Measurements from ENCODE around the gene PPM1E.

The PPM1E gene

DNA sequence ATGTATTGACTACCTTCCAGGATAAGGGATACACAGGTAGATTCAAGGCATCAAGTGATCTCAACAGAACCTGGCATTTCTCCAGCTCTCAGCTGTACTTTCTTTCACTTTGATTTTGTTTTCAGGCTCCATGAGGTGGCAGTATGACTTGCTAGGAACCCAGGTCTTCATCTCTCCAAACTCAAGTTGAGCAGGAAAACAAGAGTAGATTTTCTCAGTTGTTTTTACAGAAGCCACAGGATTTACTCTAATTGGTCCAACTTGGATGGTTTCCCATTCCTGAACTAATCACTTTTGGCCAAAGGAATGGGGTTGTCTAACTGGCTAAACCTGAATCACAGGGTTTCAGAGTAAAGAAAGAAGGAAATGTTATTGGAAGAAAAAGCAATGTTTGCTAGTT is 204.4 kb downstream of the PPM1E start:
- no peak for DNase-seq

DNA sequence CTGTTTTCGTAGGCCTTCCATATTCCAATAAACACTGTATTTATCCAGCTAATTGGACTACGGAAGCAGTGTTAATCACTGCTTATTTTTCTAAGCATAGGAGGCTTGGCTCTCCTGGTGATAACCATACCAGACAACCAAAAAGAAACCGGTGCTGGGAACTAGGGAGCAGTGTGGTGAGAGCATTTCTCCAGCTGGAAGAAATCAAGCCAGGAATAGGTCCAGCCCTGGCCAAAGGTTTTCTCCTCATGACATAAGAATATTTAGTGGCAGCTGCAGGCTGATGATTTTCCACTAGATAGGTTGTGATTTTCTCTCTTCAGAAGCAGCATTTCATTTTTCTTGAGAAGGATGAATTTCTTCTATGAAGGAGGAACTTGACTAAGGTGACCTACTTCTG is 209.6 kb downstream of the PPM1E start:
- no peak for DNase-seq

DNA sequence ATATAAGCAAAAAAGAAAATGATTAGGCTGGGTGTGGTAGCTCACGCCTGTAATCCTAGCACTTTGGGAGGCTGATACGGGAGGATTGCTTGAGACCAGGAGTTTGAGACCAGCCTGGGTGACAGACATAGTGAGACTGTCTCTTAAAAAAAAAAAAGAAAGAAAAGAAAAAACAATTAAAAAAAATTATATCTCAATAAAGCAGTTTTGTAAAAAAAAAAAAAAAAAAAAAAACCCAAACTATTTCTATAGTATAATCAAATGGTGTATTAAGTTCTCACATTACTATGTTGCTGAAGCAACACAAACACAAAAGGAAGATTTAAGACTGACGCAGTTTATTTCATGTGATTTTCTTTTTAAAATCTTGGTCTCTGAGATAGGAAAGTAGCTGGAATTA is 210.6 kb downstream of the PPM1E start:
- no peak for DNase-seq

DNA sequence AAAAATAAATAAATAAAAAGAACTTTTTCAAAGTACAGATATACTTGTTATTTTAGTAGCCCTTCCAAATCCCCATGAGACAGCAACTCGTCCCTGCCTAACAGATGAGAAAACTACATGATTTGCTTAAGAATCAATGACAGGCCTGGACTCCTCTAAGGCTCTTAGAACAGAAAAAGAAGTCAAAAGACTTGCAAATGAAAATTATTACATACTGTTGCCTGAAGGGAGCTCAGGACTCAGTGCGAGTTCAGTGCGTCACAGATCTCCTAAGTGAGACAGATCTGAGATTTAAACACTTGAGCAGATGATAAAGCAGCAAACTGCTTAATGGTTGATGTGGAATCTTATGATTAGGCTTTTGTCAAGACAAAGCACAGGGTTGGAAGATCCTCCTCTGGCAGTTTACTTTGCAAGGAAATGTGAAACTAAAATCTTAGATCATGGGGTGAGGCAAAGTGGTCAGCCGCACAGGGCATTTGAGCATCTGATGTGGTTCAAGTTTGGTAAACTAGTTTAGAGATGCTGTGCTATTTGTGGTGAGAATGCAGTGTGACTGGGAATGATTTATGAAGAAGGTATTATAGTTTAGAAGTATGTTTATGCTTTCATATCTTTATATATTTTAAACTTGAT is 212.9 kb downstream of the PPM1E start:
- no peak for DNase-seq

DNA sequence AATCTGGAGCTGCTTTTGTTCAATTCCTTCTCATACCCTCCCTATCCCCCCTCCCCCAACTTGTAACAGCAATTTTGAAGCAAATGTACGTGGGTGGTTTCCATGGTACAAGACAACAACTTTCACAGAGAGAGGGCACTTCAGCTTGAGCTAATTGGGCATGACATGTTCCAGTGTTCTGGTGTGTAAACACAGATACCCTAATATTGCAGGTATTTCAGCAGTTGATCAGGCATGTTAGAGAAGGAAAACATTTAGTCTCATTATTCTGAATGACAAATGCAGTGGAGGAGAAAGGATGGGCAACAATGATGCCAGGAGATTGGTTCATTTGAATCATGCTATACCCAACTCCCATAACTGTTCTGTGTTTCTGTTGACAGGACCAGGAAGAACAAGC is 213.5 kb downstream of the PPM1E start:
- DNase-seq, result no peak

DNA sequence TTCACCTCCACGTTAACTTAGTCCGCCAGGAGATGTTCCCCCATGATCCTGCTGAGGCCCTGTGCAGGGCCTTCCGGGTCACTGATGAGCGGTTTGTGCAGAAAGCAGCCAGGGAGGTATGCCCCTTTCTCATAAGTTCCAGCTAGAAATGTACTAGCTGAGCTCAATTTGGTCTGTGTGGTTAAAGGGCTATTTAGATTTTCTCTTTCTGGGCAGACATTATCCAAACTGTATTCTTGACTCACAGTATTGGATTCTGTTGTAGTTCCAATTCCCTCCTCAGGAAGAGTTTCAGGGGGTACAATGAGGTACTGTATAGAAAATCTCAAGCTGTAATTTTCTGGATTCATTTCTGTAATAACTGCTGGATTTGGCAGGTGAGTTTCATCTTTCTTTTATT is 214.0 kb downstream of the PPM1E start:
- no peak for DNase-seq

DNA sequence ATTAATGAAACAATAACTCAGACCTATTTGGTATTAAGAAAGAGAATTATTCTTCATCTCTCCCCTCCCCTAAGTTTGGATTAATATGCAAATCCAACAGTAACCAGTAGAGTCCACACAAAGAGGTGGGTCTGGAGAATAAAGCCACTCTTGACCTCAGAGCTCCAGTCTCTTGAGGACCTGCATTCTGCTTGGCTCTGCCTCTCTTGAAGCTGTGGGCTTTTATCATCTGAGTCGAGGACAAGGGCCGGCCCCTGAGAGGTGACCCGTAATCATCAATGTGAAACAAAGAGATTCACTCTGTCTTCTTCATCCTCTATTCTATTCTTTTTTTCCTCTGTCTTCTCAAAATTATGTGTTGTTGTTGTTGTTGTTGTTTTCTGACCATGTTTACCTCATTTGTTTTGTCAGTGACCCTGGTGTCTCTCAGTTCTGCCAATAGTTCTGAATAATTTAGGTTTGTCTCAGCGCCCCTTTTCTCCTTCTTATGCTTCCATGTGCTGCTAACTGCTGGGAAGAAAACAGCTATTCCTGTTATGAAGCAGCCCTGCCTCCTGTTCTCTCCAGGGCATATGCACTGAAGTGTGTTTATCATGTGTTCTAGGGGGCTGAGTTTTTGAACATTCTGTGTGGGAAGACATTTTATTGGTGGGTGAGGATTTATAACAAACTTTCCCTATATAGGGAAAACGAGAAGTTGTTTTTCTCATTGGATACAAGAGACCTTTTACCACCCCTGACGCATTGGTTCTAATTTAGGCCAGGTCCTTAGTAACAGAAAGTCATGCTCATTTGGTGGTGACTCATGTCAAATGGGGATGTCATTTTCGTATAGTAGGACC is 215.2 kb downstream of the PPM1E start:
- DNase-seq, result no peak

DNA sequence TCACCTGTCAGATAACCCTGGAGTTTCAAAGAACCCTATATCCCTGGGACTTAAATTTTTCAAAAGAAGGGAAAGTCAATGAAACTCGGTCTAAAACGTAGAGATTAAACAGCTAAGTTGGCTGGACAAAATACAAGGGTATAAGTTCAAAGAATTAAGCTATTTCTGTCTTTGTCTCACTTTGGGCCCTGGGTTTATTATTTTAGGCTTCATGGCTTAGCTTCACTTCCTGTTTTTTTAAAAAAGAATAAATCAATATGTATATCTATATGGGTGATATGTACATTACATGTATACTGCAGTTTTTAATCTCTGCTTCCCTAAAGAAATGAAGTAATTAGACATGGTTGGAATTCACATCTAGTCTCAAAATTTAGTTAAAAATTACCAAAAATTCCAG is 218.7 kb downstream of the PPM1E start:
- DNase-seq, result no peak

DNA sequence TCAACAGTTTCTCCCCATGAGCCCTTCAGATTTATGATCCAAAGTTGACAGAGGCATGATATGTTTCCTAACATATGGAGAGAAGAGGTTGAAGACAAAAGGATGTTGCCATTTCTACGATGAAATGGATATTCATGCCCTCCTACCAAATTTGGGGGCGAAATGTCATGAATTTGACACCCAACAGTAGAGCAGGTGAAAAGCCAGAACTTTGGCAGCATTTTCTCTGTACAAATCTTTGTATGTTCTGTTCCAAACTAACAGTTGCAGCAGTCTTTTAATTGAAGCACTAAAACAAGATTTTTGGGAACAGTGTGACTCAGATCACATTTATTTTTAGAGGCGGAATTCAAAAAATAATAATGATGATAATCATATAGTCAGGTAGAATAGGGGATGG is 220.9 kb downstream of the PPM1E start:
- DNase-seq, result no peak

DNA sequence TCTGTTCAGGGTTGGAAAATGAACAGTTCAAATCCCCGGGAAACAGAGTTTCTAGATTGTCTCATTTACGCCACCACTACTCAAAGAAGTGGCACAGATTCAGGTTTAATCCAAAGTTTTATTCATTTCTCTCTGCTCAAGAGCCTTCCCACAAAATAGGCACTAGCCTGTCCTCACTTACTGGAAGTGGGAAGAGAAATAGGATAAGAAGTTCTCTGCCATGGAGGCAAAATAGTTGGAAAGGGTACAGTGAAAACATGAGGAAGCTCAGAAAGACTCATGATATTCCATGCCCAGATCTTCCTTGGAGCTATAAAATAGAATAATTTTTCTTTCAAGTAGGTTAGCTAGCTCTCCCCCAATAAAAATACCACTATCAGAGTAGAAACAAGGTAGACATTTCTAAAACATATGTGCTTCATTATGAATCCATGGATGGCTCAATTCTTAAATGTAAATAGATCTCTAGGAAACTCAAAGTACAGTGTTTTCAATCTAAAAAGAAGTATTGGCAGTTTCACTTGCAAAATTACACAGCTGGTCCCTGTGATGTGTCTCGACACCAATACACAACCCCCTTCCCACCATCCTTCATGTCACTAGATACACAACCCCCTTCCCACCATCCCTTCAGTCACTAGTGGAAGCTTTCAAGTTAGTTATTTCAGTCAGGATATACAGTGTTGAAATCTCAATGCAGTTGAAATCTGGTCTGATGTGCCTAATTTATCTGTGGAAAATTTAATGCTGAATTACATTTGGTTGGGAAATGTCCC is 225.2 kb downstream of the PPM1E start:
- DNase-seq, result no peak

DNA sequence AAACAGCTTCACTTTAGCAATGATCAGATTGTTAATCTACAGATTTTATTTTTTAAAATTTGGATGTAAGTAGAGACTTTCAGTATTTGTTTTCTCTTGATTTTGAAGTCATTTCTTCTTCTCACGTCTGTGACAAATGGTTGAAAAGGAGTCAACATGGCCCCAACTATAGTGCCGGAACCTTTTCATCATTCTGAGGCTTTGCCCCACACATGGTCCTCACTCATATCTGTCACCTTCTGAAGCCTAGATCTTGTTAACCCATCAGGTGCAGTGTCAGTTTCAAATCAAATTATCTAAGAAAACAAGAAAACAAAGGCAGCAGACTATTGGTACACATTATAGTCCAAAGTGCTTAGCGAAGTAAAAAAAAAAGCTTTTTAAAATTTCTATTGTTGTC is 227.0 kb downstream of the PPM1E start:
- no peak for DNase-seq

DNA sequence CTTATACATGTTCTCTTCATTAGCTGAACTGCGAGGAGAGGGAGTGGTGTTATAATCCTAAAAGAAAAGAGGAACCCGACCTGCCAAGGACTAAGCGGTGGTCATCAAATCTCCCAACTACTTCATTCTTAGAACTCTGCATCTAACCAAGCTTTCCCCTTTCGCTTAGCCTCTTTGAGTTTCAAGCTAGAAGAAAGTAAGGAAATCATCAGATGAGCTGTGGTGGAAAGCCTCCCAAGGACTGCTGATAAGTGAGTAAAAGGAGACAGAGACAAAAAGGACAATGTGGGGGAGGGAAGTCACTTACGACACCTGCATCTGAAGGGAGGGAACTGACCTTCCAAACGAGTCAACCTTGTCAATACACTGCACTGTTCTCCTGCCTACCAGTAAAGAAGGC is 229.7 kb downstream of the PPM1E start:
- no peak for DNase-seq

DNA sequence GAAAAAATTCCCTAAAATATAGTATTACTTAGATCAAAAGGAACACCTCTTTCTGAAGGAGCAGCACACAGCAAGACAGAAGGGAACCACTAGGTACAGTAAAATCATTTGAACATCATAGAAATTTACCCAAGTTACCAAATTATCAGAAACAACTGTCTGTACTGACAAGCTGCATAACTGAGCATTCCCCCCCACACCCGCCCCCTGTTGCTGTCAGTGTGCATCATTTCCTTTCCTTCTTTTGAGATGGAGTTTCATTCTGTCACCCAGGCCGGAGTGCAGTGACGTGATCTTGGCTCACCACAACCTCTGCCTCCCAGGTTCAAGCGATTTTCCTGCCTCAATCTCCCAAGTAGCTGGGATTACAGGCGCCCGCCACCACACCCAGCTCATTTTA is 230.3 kb downstream of the PPM1E start:
- no peak for DNase-seq

DNA sequence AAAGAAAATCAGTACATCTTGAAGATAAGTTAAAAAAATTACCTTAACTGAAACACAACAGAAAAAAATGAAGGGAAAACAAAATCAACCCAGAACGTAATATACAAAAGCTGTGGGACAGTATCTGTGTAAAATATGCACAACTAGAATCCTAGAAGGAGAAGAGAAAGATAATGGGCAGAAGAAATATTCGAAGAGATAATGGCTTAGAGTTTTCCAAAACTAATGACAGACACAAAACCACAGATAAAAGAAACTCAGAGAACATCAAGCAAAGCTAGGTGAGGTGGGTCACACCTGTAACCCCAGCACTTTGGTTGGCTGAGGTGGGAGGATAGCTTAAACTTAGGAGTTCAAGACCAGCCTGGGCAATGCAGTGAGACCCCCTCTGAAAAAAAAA is 234.0 kb downstream of the PPM1E start:
- no peak for DNase-seq

DNA sequence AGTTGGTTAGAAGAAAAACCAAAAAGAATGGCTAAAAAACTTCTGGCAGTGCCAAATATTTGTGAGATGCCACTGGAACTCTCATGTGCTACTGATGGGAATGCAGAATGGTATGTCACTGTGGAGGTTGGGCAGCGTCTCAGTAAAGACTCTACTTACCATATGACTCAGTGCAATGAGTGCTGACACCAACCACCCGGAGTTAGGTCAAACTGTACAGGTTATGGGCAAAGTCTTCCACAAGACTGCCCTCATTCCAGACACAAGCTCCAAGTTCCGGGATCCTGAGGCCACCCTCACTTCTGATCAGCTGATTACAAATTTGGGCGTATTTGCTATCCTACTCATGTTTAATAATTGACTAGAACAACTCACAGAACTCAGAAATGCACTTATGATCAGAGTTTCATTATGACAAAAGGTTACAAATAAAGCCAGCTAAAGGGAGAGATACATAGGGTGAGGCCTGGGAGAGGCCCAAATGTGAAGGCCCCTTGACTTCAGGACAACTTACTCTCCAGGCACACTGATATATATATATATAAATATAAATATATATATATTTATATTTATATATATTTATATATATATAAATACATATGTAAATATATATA is 236.2 kb downstream of the PPM1E start:
- DNase-seq, result no peak

DNA sequence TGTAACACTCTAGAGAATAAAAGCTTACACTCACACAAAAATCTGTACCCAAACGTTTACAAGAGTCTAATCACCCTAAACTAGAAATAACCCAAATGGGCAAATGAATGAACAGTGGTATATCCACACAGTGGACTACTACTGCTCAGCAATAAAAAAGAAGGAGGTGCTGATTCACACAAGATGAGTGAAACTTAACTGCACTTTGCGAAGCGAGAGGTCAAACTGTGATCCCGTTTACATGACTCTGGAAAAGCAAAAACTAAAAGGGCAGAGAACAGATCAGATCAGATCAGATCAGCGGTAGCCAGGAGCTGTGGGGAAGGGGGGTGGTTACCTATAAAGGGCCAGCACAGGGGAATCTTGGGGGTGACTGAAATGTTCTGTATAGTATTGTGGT is 237.7 kb downstream of the PPM1E start:
- no peak for DNase-seq

DNA sequence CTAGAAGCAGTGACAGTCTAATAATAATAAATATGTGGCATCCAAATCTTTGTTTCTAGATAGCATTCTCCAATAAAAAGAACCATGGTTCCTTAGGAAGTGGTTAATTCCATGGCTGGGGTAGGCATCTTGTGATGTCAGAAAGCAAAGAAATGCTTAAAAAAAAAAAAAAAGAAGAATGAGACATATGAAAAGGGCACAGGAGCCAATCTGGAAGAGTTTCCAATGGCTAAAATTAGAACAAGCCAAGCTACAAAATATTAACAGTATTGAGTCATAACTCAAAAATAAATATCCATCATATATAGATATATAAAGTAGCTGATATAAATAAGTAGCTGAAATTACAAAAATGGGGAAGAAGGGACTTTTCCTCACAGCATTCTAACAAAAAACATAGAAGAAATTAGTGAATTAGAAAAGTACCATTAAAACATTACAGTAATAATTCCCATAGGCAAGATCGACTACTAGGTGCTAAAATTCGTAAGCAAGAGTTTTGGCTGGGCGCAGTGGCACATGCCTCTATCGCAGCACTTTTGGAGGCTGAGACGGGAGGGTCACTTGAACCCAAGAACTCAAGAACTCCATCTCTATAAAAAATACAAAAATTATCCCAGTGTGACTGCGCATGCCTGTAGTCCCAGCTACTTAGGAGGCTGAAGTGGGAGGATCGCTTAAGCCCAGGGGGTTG is 239.7 kb downstream of the PPM1E start:
- DNase-seq, result no peak

DNA sequence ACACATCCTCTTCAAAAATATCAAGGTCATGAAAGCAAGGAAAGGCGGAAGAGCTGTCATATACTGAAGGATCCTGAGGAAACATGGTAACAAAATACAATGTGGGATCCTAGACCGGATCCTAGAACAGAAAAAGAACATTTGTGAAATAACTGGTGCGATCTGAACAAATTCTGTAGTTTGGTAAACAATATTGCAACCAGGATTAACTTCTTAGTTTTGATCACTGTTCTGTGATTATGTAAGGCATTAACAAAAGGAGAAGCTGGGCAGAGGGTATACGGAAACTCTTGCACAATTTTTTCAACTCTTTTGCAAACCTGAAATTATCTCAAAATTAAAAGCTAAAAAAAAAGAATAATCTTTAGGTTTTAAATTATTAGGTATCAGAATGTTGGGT is 241.3 kb downstream of the PPM1E start:
- DNase-seq, result no peak

DNA sequence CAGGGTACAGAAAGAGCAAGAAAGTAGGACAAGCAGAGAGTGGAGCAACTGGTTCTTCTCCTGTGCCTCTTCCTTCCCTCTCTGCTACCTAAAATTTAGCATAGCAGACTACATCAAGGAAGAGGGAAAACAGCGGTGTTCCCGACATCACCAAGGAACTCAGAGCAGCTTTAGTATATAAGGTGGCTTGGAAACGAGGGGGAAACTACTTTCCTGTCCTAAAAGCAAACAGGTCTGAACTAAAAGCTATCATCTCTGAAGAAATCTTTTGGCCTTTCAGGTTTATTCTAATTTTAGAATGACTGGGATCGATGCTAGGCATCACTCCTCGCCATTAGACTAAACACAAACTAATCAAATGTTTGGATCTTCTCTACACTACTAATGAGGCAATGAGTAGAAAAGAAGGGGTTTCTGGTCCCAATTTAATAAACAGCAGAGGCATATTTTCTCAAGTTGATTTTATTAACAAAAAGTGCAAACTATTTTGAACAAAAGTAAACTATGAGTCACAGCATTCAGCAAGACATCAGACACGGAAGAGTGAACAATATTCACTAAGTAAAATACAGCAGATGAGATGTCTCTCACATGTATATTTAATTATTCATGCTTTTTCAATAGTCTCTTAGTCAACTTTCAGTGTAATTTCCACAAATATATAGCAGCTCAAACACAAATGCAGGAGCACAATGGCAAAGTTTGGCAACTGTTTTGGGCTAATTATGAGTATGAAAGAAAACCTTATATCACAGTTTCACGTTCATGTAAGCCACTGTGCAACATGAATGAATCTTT is 242.3 kb downstream of the PPM1E start:
- DNase-seq, result no peak

DNA sequence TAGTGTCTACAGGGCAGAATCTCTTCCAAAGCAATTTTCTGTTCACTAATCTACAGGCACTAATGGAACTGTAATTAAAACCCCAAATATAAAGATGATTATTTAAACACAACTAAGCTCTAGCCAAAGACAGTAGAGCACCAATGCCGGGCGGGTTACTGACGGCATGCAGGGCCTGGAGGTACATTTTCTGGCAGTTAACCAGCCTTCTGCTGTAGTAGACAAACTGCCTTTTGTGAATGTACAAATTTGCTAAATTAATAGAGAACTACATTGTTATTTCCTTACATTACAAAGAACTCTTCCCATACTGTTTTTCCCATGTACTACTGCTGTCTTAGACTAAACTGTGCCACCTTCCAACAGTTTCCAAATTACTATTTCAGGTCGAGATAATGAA is 243.2 kb downstream of the PPM1E start:
- no peak for DNase-seq

DNA sequence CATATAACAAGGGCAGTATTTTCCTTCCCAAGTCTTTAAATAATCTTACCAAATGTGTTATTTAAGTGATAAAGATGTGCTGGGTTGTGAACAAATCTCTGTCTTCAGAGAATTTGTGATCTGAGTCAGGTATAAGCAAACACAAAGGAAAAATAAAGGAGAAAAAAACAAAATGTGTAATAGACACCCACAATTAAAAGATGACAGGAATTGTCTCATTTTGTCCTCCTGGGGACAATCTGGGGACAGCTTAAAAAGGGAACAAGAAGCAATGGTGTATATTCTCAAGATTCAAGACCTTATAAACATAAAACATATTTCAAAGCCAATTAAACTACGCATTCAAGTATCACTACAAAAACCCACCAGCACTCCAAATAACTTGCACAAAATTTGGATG is 243.8 kb downstream of the PPM1E start:
- DNase-seq, result no peak

DNA sequence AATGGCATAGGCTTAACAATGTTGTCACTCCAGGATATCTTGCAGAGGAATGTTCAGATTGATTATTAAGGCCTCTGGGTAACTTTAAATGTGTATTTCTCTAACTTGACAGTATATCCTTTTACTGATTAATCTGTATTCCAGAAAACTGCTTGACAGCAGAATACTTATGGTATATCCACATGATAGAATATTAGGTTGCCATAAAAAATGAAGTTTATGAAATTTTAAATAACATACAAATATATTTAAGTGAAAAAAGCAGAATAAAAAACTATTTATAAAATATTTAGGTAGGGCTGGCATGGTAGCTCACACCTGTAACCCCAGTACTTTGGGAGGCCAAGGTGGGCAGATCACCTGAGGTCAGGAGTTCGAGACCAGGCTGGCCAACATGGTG is 244.4 kb downstream of the PPM1E start:
- DNase-seq, result no peak

Measured in CD4-positive, alpha-beta T cell treated with Interleukin-12 subunit alpha and Interleukin-12 subunit beta, for 1 hour (primary cell).